Skeletal muscle satellite cell (primary cell): ENCODE data around the gene FCHSD2.
"Not testable (repeated sequence)": the region's sequence is repeated elsewhere in the genome, so short reads cannot be mapped to it uniquely, and the experiment has no call there.

ENCODE experiments used
- H3K27me3 ChIP-seq: 2 replicates; pipeline ENCODE4 v1.7.0; 2013; ENCODE audit warnings: low read length; ENCODE audit not compliant: control insufficient read depth, insufficient read depth
- H3K36me3 ChIP-seq: 2 replicates; pipeline ENCODE4 v1.7.0; 2013; ENCODE audit warnings: mild to moderate bottlenecking, control low read depth, low read length; ENCODE audit not compliant: insufficient read depth
- H3K4me1 ChIP-seq: 2 replicates; pipeline ENCODE4 v1.7.0; 2013; ENCODE audit warnings: low read length; ENCODE audit not compliant: control insufficient read depth, insufficient read depth
- H3K4me2 ChIP-seq: 2 replicates; pipeline ENCODE4 v1.7.0; 2013; ENCODE audit warnings: mild to moderate bottlenecking, low read length
- H3K4me3 ChIP-seq: 2 replicates; pipeline ENCODE4 v1.7.0; 2013; ENCODE audit warnings: low read length
- H3K9ac ChIP-seq: 2 replicates; pipeline ENCODE4 v1.7.0; 2013; ENCODE audit warnings: mild to moderate bottlenecking, low read depth, low read length, moderate library complexity
- H3K9me3 ChIP-seq: replicated peaks from 2 replicates; pipeline ENCODE4 v1.7.0; 2013; ENCODE audit warnings: mild to moderate bottlenecking, control low read depth, low read length

The FCHSD2 gene

DNA sequence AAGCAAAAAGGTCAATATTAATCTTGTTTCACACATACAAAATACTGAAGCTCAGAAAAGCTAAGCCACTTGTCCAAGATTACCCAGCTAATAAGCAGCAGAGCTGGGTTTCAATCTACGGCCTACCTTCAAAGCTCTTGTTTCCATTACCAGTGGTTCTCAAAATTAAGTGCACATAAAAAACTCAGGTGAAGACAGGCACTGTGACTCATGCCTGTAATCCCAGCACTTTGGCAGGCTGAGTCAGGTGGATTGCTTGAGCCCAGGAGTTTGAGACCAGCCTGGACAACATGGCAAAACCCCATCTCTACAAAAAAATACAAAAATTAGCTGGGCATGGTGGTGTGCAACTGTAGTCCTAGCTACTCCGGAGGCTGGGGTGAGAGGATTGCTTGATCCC, 9.8 kb downstream of the FCHSD2 start:
- not testable (repeated sequence) for H3K4me1 ChIP-seq, H3K27me3 ChIP-seq, H3K4me3 ChIP-seq, H3K9ac ChIP-seq, H3K9me3 ChIP-seq, H3K4me2 ChIP-seq
- H3K36me3 ChIP-seq: peaks cover 17% of the 10 kb centered on the region

GRCh38 chr11:73130181-73130580, 11.9 kb downstream of the FCHSD2 start:
- Histone ChIP-seq H3K4me2 (no peak overlapping the region), H3K4me1 (no peaks in the 10 kb centered on the region)

GRCh38 chr11:73129198-73129597, 12.9 kb downstream of the FCHSD2 start:
- Histone ChIP-seq H3K27me3 (no peaks in the 10 kb centered on the region), H3K9me3 (no peaks in the 10 kb centered on the region), H3K9ac (no peak overlapping the region), H3K4me3 (no peak overlapping the region), H3K4me1 (no peaks in the 10 kb centered on the region), H3K36me3 (peaks cover 25% of the 10 kb centered on the region), H3K4me2 (no peak overlapping the region)

More at GRCh38 chr11:73130181-73130580, 11.9 kb downstream of the FCHSD2 start:
- H3K9ac ChIP-seq: no peak overlapping the region
- no peaks in the 10 kb centered on the region for H3K27me3 ChIP-seq
- peaks cover 20% of the 10 kb centered on the region for H3K36me3 ChIP-seq
- no peak overlapping the region for H3K4me3 ChIP-seq
- no peaks in the 10 kb centered on the region for H3K9me3 ChIP-seq

GRCh38 chr11:73126804-73127480, 15.2 kb downstream of the FCHSD2 start:
- Histone ChIP-seq H3K9ac (no peak overlapping the region), H3K4me1 (no peaks in the 10 kb centered on the region), H3K27me3 (no peaks in the 10 kb centered on the region), H3K9me3 (no peaks in the 10 kb centered on the region), H3K4me3 (no peak overlapping the region), H3K36me3 (peaks cover 15% of the 10 kb centered on the region), H3K4me2 (no peak overlapping the region)

DNA sequence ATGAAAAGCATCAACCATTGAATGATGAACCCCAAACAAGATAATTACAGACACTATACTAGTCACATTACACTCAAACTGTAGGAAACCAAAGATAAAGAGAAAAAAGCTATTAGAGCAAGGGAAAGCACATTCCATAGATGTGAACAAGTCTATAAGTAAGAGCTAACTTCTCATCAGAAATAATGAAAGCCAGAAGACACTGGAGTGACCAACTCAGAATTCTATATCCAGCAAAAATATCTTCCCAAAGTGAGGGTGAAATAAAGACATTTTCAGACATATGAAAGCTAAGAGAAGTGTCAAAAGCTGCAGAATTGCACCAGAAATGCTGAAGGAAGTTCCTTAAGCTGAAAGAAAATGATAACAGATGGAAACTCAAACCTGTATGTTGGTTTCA, 17.3 kb downstream of the FCHSD2 start:
- no peaks in the 10 kb centered on the region for H3K27me3 ChIP-seq
- H3K36me3 ChIP-seq: peaks cover 13% of the 10 kb centered on the region
- H3K9ac ChIP-seq: no peak overlapping the region
- H3K9me3 ChIP-seq: no peaks in the 10 kb centered on the region
- H3K4me1 ChIP-seq: no peaks in the 10 kb centered on the region
- no peak overlapping the region for H3K4me2 ChIP-seq
- H3K4me3 ChIP-seq: no peak overlapping the region

DNA sequence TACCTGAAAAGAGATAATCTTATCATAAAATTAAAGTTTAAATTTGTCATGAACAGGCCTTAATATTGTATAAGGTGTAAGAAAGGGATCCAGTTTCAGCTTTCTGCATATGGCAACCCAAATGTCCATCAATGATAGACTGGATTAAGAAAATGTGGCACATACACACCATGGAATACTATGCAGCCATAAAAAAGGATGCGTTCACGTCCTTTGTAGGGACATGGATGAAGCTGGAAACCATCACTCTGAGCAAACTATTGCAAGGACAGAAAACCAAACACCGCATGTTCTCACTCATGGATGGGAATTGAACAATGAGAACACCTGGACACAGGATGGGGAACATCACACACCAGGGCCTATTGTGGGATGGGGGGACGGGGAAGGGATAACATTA, 18.2 kb downstream of the FCHSD2 start:
- peaks cover 13% of the 10 kb centered on the region for H3K36me3 ChIP-seq
- H3K4me2 ChIP-seq, H3K9me3 ChIP-seq: not testable (repeated sequence)

GRCh38 chr11:73121692-73122091, 20.4 kb downstream of the FCHSD2 start:
- Histone ChIP-seq H3K4me3 (no peak overlapping the region), H3K4me1 (no peaks in the 10 kb centered on the region), H3K27me3 (no peaks in the 10 kb centered on the region), H3K9me3 (no peaks in the 10 kb centered on the region), H3K4me2 (no peak overlapping the region), H3K36me3 (peaks cover 9% of the 10 kb centered on the region), H3K9ac (no peak overlapping the region)

More for the DNA sequence above, 18.2 kb downstream of the FCHSD2 start:
- H3K4me3 ChIP-seq, H3K9ac ChIP-seq, H3K27me3 ChIP-seq, H3K4me1 ChIP-seq: not testable (repeated sequence)

GRCh38 chr11:73117071-73117470, 25.0 kb downstream of the FCHSD2 start:
- no peak overlapping the region for H3K9ac ChIP-seq
- no peak overlapping the region for H3K4me3 ChIP-seq
- H3K4me2 ChIP-seq: no peak overlapping the region
- H3K27me3 ChIP-seq: no peaks in the 10 kb centered on the region
- no peaks in the 10 kb centered on the region for H3K9me3 ChIP-seq
- no peaks in the 10 kb centered on the region for H3K4me1 ChIP-seq
- H3K36me3 ChIP-seq: peaks cover 13% of the 10 kb centered on the region

- H3K4me3 ChIP-seq: no peak overlapping the region
- H3K4me1 ChIP-seq: no peaks in the 10 kb centered on the region
- no peaks in the 10 kb centered on the region for H3K9me3 ChIP-seq
- H3K27me3 ChIP-seq: no peaks in the 10 kb centered on the region
- no peak overlapping the region for H3K9ac ChIP-seq
- H3K36me3 ChIP-seq: peaks cover 13% of the 10 kb centered on the region
- H3K4me2 ChIP-seq: no peak overlapping the region
These were observed 25.5 kb downstream of the FCHSD2 start for GRCh38 chr11:73116636-73117035.

- no peaks in the 10 kb centered on the region for H3K27me3 ChIP-seq
- no peaks in the 10 kb centered on the region for H3K4me1 ChIP-seq
- no peak overlapping the region for H3K4me2 ChIP-seq
- H3K4me3 ChIP-seq: no peak overlapping the region
- H3K9ac ChIP-seq: no peak overlapping the region
- H3K9me3 ChIP-seq: no peaks in the 10 kb centered on the region
- H3K36me3 ChIP-seq: peaks cover 13% of the 10 kb centered on the region
These were observed 27.3 kb downstream of the FCHSD2 start for GRCh38 chr11:73114835-73115220.

- no peak overlapping the region for H3K9ac ChIP-seq
- H3K36me3 ChIP-seq: peaks cover 13% of the 10 kb centered on the region
- no peaks in the 10 kb centered on the region for H3K4me1 ChIP-seq
- no peaks in the 10 kb centered on the region for H3K9me3 ChIP-seq
- no peak overlapping the region for H3K4me3 ChIP-seq
- H3K27me3 ChIP-seq: no peaks in the 10 kb centered on the region
- no peak overlapping the region for H3K4me2 ChIP-seq
These were observed 27.8 kb downstream of the FCHSD2 start for GRCh38 chr11:73114110-73114834.

- H3K27me3 ChIP-seq: no peaks in the 10 kb centered on the region
- no peak overlapping the region for H3K4me2 ChIP-seq
- no peak overlapping the region for H3K4me3 ChIP-seq
- H3K4me1 ChIP-seq: no peaks in the 10 kb centered on the region
- peaks cover 13% of the 10 kb centered on the region for H3K36me3 ChIP-seq
- H3K9me3 ChIP-seq: no peaks in the 10 kb centered on the region
- no peak overlapping the region for H3K9ac ChIP-seq
These were observed 28.7 kb downstream of the FCHSD2 start for GRCh38 chr11:73113426-73113825.
